ENCODE results near the gene NAA16.

Gene NAA16

DNA sequence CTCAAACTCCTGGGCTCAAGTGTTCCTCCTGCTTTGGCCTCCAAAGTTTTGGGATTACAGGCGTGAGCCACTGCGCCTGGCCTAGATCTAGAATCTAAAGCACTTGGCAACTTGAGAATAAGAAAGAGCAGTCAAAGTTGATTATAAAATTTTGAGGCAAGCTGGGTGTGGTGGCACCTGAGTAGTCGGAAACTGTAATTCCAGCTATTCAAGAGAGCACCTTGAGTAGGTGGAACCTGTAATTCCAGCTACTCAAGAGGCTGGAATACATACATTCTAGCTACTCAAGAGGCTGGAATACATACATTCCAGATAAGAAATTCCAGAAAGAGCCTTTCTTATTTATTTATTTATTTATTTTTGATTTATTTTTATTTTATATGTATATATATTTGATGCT lies 8.3 kb upstream of the NAA16 start:
- DNase-seq (ENCODE audit: low spot score) = no peak
- in situ Hi-C loops (cut with MboI; ENCODE audit: low sequenced_read_pairs, unreplicated experiment) = no loop called here
- TF ChIP-seq, protein P1, sequence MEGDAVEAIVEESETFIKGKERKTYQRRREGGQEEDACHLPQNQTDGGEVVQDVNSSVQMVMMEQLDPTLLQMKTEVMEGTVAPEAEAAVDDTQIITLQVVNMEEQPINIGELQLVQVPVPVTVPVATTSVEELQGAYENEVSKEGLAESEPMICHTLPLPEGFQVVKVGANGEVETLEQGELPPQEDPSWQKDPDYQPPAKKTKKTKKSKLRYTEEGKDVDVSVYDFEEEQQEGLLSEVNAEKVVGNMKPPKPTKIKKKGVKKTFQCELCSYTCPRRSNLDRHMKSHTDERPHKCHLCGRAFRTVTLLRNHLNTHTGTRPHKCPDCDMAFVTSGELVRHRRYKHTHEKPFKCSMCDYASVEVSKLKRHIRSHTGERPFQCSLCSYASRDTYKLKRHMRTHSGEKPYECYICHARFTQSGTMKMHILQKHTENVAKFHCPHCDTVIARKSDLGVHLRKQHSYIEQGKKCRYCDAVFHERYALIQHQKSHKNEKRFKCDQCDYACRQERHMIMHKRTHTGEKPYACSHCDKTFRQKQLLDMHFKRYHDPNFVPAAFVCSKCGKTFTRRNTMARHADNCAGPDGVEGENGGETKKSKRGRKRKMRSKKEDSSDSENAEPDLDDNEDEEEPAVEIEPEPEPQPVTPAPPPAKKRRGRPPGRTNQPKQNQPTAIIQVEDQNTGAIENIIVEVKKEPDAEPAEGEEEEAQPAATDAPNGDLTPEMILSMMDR (IDR thresholded peaks at IDR 0.05; ENCODE audit: borderline replicate concordance, control extremely low read depth, extremely low read depth, insufficient read depth, missing control alignments) = no peak

DNA sequence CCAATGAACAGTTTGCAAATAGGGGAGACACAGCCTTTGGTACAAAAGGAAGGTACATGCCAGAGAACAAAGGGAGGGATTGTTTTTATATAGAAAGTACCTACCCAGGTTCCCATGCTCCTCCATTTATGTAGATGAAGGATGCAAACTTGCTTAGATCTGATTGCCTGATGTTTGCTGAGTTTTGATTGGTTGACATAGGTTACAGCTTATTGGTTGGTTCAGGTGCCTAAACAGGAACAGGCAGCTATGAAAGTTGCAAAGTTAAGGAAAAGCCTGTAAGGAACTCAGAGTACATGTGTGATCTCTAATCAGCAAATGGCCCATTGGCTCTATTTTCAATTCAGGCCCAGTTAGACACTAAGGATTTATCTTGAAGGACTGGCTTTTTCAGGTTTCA lies 6.5 kb upstream of the NAA16 start:
- in situ Hi-C loops (cut with MboI; ENCODE audit: low sequenced_read_pairs, unreplicated experiment) = no loop called here
- TF ChIP-seq, protein P1 (IDR thresholded peaks at IDR 0.05; ENCODE audit: borderline replicate concordance, control extremely low read depth, extremely low read depth, insufficient read depth, missing control alignments) = no peak
- no peak for DNase-seq (ENCODE audit: low spot score)

DNA sequence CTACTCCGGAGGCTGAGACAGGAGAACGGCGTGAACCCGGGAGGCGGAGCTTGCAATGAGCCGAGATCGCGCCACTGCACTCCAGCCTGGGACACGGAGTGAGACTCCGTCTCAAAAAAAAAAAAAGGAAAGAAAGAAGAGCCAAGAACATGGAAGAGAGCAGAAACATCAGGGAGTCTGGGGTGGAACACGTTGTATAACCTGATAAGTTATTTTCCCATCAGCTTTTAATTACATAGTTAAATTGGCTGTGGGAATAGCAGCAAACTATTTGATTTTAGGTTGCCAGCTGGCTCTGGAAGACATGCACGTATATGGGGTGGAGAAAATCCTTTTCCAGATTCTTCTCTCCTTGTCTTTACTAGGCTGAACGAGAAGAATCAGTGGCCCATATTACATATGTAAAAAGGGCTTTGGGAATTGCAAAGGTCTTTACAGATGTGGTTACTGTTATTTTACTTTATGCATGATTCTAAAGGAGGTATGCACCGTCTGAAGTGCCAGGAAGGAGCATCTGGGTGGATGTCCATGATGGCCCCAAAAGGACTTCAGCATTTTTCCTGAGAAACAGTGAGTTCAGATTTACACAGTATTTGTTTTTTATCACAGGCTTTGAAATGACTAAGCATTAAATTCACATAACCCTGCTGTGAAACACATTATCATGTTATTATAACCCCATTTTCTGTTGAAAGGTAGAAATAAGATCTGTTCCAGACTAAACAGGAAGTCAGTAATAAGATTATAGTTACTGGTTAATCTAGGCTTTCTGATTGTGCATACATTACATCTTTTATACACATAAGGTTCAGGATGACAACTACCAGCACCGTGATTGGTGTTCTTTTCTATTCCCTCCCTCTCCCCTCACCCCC lies 4.6 kb upstream of the NAA16 start:
- DNase-seq (ENCODE audit: low spot score) = no peak
- TF ChIP-seq, protein P1 (IDR thresholded peaks at IDR 0.05; ENCODE audit: borderline replicate concordance, control extremely low read depth, extremely low read depth, insufficient read depth, missing control alignments) = no peak
- in situ Hi-C loops (cut with MboI; ENCODE audit: low sequenced_read_pairs, unreplicated experiment) = no loop called here

DNA sequence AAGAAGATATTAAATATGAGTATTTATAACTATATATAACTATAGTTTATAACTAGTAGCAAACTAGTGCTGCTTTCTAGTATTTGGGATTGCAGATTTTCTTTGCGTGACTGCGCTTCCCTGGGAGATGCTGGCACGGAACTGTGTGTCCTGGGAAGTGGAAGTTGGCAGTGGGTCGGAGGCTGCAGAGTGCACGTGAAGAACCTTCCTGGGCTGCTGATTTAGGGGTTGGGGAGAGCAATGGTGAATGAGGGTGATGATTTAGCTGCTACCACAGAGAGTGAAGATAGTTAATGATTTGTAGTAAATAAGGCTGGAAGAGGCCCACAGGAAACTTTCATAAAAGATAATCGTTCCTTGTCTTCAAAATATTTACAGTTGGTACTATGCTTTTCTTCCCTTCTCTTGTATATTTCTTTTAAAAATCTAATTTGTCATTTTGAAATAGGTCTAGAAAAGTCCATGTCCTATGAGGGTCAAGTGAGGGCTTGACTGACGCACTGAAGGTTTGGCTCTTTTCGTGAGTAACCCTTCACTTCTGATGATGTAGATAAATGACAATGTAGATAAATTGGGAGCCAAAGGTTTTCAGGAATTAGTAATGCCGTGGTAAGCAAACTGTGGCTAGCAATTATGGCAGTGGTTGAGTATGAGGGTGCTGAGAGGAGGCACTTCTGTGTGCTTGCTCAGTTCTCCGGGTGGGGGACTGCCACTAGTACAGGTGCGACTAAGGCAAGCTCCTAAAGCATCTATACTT lies 3.0 kb upstream of the NAA16 start:
- in situ Hi-C loops (cut with MboI; ENCODE audit: low sequenced_read_pairs, unreplicated experiment) = no loop called here
- DNase-seq (ENCODE audit: low spot score) = no peak

DNA sequence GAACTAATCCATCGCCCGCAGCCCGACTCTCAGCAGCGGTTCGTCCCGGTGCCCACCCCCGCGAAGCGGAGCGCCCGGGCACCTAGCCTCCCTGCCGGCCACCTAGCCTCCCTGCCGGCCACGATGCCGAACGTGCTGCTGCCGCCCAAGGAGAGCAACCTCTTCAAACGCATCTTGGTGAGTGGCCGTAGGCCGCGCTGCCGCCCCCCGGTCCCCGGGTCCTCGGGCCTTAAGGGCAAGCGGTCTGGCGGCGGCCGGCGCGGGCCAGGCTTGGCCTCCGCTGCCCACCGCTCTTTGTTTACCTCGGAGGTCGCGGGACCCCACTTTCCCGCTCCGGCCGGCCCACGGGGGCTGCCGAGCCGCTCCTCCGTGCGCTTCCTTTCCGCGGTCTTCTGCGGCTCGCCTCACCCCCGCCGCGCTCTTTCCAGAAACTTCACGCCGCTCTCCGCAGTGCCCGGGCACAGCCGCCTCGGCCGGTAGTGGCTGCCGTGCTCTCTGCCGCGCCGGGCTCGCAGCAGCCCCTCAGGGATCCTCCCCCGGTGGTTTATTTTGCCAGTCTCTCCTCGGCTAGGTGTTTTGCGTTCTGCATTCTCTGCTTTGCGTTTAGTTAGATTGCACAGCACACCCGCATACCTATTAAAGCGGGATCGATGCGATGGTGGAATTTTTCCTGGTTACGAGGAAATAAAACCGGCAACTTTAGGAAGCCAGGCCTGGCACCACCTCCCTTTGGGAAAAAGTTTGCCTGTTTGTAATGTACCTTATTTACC lies 524 bp downstream of the NAA16 start:
- in situ Hi-C loops (cut with MboI; ENCODE audit: low sequenced_read_pairs, unreplicated experiment) = no loop called here
- peak; percentile 57 for DNase-seq (ENCODE audit: low spot score)
- TF ChIP-seq, protein P1 (IDR thresholded peaks at IDR 0.05; ENCODE audit: borderline replicate concordance, control extremely low read depth, extremely low read depth, insufficient read depth, missing control alignments) = no peak

More for the DNA sequence above, 3.0 kb upstream of the NAA16 start:
- TF ChIP-seq, protein P1 (IDR thresholded peaks at IDR 0.05; ENCODE audit: borderline replicate concordance, control extremely low read depth, extremely low read depth, insufficient read depth, missing control alignments) = no peak

DNA sequence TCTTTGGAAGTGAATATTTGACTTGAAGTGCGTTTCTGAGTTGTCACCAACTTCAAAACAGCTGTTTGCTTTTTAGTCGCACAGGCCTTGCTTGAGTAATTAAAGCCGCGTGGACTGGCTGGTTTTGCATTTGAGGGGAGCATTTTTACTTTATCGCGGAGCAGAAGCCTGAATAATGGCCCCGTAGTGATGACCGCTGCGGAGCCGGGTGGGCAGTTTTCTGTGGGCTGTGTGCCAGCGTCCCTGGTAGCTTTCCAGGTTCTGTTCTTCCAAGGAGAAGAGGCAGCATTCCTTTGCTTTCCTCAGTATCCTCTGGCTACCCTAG lies 1.1 kb downstream of the NAA16 start:
- TF ChIP-seq, protein P1 (IDR thresholded peaks at IDR 0.05; ENCODE audit: borderline replicate concordance, control extremely low read depth, extremely low read depth, insufficient read depth, missing control alignments) = no peak
- in situ Hi-C loops (cut with MboI; ENCODE audit: low sequenced_read_pairs, unreplicated experiment) = no loop called here
- DNase-seq (ENCODE audit: low spot score) = no peak

All from GM13976 (cell line).